GM12865 (cell line): ENCODE data around the gene EHMT1.

Source experiments
- DNase-seq: peaks from one replicate; pipeline ENCODE4 v3.0.0; 2010; ENCODE audit warnings: low read depth
- H3K4me3 ChIP-seq: 2 replicates; pipeline ENCODE4 v1.5.1; 2011; ENCODE audit warnings: mild to moderate bottlenecking, low read depth, low read length, control low read depth
- TF ChIP-seq, protein P1 (sequence below): IDR thresholded peaks from 2 replicates; pipeline ENCODE4 v1.5.1; 2011; ENCODE audit warnings: low read length, control low read depth, low read depth, inconsistent platforms; ENCODE audit not compliant: insufficient read depth; ENCODE audit errors: missing control alignments

EHMT1 gene

DNA sequence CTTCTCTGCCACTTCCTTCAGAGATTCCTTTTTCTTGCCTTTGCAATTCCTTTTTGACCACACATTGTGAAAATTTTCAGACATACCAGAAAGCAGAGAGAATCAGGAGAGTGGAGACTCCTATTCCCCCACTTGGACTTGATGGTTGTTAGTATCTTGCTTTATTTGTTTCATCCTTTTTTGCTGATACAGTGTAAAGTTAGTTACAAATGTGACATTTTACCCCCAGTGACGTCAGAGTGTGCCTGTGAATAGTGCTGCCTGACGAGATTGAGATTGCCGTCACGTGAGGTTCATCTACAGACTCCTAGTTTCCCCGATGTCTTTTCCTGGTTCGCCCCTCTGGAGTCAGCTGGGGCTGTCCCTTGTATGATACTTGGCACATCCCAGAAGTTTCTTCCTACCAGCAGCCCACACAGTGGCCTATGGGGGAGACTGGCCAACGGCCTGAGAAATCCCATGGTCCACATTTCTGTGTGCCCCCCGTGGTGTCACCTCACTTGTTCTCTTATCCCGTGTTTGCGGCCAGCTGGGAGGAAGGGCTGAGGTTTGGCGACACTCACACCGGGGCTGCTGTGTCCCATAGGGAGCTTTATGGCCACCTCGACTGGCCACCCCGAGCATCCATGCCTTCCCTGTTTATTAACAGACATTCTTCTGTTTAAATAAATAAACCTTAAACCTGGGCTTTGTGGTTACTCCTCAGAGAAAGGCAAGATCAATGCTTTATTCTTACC is 210.6 kb downstream of the EHMT1 start:
- no peak for DNase-seq

DNA sequence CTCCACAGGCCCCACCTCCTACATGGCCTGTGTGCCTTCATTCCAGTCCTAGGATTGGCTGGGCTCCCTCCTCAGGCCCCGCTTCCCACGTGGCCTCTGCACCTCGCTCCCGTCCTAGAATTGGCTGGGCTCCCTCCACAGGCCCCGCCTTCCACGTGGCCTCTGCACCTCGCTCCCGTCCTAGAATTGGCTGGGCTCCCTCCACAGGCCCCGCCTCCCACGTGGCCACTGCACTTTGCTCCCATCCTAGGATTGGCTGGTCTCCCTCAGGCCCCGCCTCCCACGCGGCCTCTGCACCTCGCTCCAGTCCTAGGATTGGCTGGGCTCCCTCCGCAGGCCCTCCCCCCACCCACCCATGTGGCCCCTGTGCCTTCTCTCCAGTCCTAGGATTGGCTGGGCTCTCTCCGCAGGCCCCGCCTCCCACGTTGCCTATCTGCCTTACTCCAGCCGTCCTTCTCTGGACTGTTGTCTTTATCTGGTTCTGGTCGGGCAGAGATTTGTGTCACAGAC is 213.4 kb downstream of the EHMT1 start:
- TF ChIP-seq, protein P1, sequence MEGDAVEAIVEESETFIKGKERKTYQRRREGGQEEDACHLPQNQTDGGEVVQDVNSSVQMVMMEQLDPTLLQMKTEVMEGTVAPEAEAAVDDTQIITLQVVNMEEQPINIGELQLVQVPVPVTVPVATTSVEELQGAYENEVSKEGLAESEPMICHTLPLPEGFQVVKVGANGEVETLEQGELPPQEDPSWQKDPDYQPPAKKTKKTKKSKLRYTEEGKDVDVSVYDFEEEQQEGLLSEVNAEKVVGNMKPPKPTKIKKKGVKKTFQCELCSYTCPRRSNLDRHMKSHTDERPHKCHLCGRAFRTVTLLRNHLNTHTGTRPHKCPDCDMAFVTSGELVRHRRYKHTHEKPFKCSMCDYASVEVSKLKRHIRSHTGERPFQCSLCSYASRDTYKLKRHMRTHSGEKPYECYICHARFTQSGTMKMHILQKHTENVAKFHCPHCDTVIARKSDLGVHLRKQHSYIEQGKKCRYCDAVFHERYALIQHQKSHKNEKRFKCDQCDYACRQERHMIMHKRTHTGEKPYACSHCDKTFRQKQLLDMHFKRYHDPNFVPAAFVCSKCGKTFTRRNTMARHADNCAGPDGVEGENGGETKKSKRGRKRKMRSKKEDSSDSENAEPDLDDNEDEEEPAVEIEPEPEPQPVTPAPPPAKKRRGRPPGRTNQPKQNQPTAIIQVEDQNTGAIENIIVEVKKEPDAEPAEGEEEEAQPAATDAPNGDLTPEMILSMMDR: no peak
- no peak overlapping the region for H3K4me3 ChIP-seq
- DNase-seq: no peak

More for the DNA sequence above, 210.6 kb downstream of the EHMT1 start:
- H3K4me3 ChIP-seq: no peak overlapping the region
- TF ChIP-seq, protein P1: no peak

DNA sequence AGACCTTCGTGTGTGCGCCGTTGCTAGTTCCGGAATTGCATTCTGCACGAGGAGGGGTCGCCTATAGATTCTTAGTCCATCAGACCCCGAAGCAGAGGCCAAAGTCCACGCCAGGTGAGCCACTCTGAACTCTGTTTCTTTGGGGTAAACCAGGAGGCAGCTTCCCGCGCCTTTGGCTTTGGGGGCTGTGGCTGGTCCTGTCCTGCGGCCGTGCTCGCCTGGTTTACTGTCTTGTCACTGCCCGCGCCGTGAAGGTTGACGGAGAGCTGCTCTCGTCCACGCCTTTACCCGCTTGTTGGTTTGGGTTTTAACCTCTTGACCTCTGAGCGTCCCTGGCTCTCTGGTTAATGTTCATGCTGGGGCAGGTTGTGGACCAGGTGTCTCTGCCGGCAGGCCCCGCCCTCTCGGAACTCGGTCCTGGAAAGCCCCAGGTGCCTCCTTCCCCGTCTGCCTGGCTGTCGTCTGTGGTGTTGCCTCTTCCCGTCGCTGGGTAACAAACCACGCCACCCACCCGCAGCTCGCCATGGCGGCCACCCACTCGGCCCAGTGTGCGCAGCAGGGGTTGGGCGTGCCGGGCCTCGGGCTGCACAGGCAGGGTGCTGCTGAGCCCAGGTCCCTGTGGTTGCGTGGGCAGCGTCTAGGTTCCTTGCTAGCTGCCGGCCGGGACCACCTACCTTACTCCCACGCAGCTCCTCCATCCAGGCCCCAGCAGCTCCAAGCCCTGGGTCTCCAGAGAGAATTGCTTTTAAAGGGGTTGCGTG is 214.2 kb downstream of the EHMT1 start:
- TF ChIP-seq, protein P1: no peak
- no peak overlapping the region for H3K4me3 ChIP-seq
- no peak for DNase-seq

DNA sequence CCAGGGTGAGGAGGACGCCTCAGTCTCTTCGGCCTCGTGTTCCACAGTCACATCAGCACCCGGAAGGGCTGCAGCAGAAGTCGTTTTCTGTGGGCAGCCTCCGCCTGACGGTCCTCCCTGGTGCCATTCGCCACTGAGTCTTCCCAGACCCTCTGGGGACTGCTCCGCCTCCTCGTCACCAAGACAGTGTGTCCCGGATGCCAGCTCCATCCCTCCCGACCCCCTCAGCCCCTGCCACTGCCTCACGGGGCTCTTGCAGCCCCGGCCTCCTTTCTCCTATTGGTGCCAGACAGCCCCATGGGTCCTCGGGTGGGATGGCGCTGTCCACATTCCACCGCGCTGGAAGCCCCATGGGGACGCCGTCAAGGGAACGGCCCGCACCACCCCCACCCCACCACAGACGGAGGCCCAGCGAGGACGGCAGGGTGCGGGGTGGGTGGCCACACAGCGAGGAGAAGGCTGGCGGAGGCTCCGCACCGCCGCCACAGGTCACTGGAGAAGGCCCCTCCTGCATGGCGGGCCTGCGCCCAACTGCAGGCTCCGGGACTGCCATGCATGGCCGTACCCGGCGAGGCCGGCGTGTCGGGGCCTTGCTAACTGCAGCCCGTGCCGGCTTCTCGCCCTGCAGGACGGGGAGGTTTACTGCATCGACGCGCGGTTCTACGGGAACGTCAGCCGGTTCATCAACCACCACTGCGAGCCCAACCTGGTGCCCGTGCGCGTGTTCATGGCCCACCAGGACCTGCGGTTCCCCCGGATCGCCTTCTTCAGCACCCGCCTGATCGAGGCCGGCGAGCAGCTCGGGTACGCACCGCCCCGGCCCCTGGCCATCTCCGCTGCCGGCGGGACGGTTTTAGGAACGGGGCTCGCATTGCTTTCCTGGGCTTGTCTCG is 215.2 kb downstream of the EHMT1 start:
- TF ChIP-seq, protein P1: no peak
- DNase-seq: no peak

DNA sequence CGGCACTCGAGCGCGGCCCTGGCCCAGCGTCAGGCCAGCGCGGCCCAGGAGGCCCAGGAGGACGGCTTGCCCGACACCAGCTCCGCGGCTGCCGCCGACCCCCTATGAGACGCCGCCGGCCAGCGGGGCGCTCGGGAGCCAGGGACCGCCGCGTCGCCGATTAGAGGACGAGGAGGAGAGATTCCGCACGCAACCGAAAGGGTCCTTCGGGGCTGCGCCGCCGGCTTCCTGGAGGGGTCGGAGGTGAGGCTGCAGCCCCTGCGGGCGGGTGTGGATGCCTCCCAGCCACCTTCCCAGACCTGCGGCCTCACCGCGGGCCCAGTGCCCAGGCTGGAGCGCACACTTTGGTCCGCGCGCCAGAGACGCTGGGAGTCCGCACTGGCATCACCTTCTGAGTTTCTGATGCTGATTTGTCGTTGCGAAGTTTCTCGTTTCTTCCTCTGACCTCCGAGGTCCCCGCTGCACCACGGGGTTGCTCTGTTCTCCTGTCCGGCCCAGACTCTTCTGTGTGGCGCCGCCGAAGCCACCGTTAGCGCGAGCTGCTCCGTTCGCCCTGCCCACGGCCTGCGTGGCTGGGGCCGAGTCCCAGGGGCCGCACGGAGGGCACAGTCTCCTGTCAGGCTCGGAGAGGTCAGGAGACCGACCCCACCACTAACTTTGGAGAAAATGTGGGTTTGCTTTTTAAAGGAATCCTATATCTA is 216.2 kb downstream of the EHMT1 start:
- DNase-seq: no peak
- TF ChIP-seq, protein P1: no peak
- H3K4me3 ChIP-seq: no peak overlapping the region

More for the DNA sequence above, 215.2 kb downstream of the EHMT1 start:
- H3K4me3 ChIP-seq: no peak overlapping the region
